SK-N-SH treated with all-trans-retinoic acid at 6 μM for 48 hours (cell line): ENCODE results near the gene CACNB3.

Experiments used
- ATAC-seq: fragments of 200-7000 bp; cut with Tn5 transposase; 3 replicates; pipeline ENCODE4 v1.9.1; 2020; ENCODE audit warnings: mild to moderate bottlenecking, moderate library complexity
- ARNTL ChIP-seq: fragments of 450-650 bp; formaldehyde crosslinking; IDR thresholded peaks from 2 replicates; pipeline ENCODE4 v1.5.0; 2020; ENCODE audit warnings: low read depth, mild to moderate bottlenecking, moderate library complexity, borderline replicate concordance
- BACH2 ChIP-seq: fragments of 250-450 bp; sonication (Bioruptor Pico); IDR thresholded peaks from 2 replicates; pipeline ENCODE4 v1.9.0; 2021; ENCODE audit warnings: mild to moderate bottlenecking, borderline replicate concordance
- CSDC2 ChIP-seq: fragments of 250-450 bp; sonication (Bioruptor Pico); IDR thresholded peaks from 2 replicates; pipeline ENCODE4 v1.5.0; 2020; ENCODE audit warnings: mild to moderate bottlenecking, moderate library complexity
- ESRRG ChIP-seq: fragments of 250-450 bp; sonication (Bioruptor Pico); IDR thresholded peaks from 2 replicates; pipeline ENCODE4 v1.6.1; 2021; ENCODE audit warnings: mild to moderate bottlenecking
- GLIS3 ChIP-seq: fragments of 250-450 bp; sonication (Bioruptor Pico); IDR thresholded peaks from 2 replicates; pipeline ENCODE4 v1.5.0; 2020; ENCODE audit warnings: mild to moderate bottlenecking, moderate library complexity
- ISL1 ChIP-seq: fragments of 250-450 bp; sonication (Bioruptor Pico); IDR thresholded peaks from 2 replicates; pipeline ENCODE4 v2.1.2; 2022; ENCODE audit warnings: mild to moderate bottlenecking, moderate library complexity
- OSR1 ChIP-seq: fragments of 250-450 bp; sonication (Bioruptor Pico); IDR thresholded peaks from 2 replicates; pipeline ENCODE4 v1.8.0; 2022; ENCODE audit warnings: moderate library complexity, mild to moderate bottlenecking, inconsistent platforms
- PPARA ChIP-seq: fragments of 250-450 bp; sonication (Bioruptor Pico); IDR thresholded peaks from 2 replicates; pipeline ENCODE4 v1.5.0; 2020; ENCODE audit warnings: mild to moderate bottlenecking, borderline replicate concordance
- RARB ChIP-seq: fragments of 250-450 bp; sonication (Bioruptor Pico); IDR thresholded peaks from 2 replicates; pipeline ENCODE4 v1.8.0; 2021; ENCODE audit warnings: mild to moderate bottlenecking, moderate library complexity
- SNAI2 ChIP-seq: fragments of 250-450 bp; sonication (Bioruptor Pico); IDR thresholded peaks from 2 replicates; pipeline ENCODE4 v1.5.0; 2020; ENCODE audit warnings: mild to moderate bottlenecking, moderate library complexity
- TCF4 ChIP-seq: fragments of 250-450 bp; sonication (Bioruptor Pico); IDR thresholded peaks from 2 replicates; pipeline ENCODE4 v1.8.0; 2021; ENCODE audit warnings: mild to moderate bottlenecking, moderate library complexity, borderline replicate concordance
- TOX ChIP-seq: fragments of 250-450 bp; sonication (Bioruptor Pico); IDR thresholded peaks from 2 replicates; pipeline ENCODE4 v1.8.0; 2021; ENCODE audit warnings: mild to moderate bottlenecking, moderate library complexity, borderline replicate concordance
- ZC3H10 ChIP-seq: fragments of 250-450 bp; sonication (Bioruptor Pico); IDR thresholded peaks from 2 replicates; pipeline ENCODE4 v1.5.1; 2021; ENCODE audit warnings: mild to moderate bottlenecking, moderate library complexity
- ZFP3 ChIP-seq: fragments of 250-450 bp; sonication (Bioruptor Pico); IDR thresholded peaks from 2 replicates; pipeline ENCODE4 v1.5.0; 2020; ENCODE audit warnings: mild to moderate bottlenecking, moderate library complexity
- ZFP30 ChIP-seq: fragments of 450-650 bp; formaldehyde crosslinking; IDR thresholded peaks from 2 replicates; pipeline ENCODE4 v1.5.0; 2022; ENCODE audit warnings: mild to moderate bottlenecking, moderate library complexity
- ZNF565 ChIP-seq: fragments of 450-650 bp; formaldehyde crosslinking; conservative IDR thresholded peaks from 2 replicates; pipeline ENCODE4 v1.5.0; 2020; ENCODE audit warnings: low read depth, mild to moderate bottlenecking, moderate library complexity
- ZNF70 ChIP-seq: fragments of 450-650 bp; formaldehyde crosslinking; IDR thresholded peaks from 2 replicates; pipeline ENCODE4 v1.5.0; 2020; ENCODE audit warnings: mild to moderate bottlenecking, moderate library complexity
- TF ChIP-seq, protein P1 (sequence below): fragments of 250-450 bp; sonication (Bioruptor Pico); IDR thresholded peaks from 2 replicates; pipeline ENCODE4 v1.5.1; 2021; ENCODE audit warnings: mild to moderate bottlenecking, moderate library complexity
- TF ChIP-seq, protein P2 (sequence below): fragments of 250-450 bp; sonication (Bioruptor Pico); IDR thresholded peaks from 2 replicates; pipeline ENCODE4 v1.8.0; 2021; ENCODE audit warnings: low read depth, mild to moderate bottlenecking, moderate library complexity, borderline replicate concordance
- TF ChIP-seq, protein P3 (sequence below): fragments of 250-450 bp; sonication (Bioruptor Pico); IDR thresholded peaks from 2 replicates; pipeline ENCODE4 v1.8.0; 2020; ENCODE audit warnings: mild to moderate bottlenecking, moderate library complexity, borderline replicate concordance
- TF ChIP-seq, protein P4 (sequence below): fragments of 250-450 bp; sonication (Bioruptor Pico); IDR thresholded peaks from 2 replicates; pipeline ENCODE4 v1.5.1; 2020; ENCODE audit warnings: low read depth, mild to moderate bottlenecking, moderate library complexity

Gene CACNB3

DNA sequence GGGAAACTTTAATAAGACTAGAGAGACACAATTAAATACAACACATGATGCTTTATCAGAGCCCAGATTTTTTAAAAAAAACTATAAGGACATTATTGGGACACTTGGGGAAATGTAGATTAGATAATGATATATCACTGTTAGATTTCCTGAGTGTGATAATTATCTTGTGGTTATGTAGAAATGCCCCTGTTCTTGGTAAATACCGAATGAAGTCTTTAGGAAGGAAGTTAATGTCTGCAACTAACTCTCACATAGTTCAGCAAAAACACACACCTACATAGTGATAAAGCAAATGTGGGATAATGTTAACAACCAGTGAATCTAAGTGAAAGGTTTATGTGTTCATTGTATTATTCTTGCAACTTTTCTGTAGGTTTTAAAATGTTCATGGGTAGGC, 14.6 kb upstream of the CACNB3 start:
- no peak for ATAC-seq
- no peak for TF ChIP-seq RARB (CRISPR knock-in tag)
- TF ChIP-seq ISL1 (CRISPR knock-in tag) = no peak
- no peak for TF ChIP-seq SNAI2 (CRISPR knock-in tag)
- TF ChIP-seq ZFP3 (CRISPR knock-in tag) = no peak
- no peak for TF ChIP-seq ZNF70
- no peak for TF ChIP-seq BACH2 (CRISPR knock-in tag)
- TF ChIP-seq ZC3H10 (CRISPR knock-in tag) = no peak
- TF ChIP-seq ZNF565 (CRISPR knock-in tag) = no peak
- no peak for TF ChIP-seq ESRRG
- TF ChIP-seq TOX (CRISPR knock-in tag) = no peak
- TF ChIP-seq, protein P1, sequence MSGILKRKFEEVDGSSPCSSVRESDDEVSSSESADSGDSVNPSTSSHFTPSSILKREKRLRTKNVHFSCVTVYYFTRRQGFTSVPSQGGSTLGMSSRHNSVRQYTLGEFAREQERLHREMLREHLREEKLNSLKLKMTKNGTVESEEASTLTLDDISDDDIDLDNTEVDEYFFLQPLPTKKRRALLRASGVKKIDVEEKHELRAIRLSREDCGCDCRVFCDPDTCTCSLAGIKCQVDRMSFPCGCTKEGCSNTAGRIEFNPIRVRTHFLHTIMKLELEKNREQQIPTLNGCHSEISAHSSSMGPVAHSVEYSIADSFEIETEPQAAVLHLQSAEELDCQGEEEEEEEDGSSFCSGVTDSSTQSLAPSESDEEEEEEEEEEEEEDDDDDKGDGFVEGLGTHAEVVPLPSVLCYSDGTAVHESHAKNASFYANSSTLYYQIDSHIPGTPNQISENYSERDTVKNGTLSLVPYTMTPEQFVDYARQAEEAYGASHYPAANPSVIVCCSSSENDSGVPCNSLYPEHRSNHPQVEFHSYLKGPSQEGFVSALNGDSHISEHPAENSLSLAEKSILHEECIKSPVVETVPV (CRISPR knock-in tag) = no peak
- no peak for TF ChIP-seq ZFP30 (CRISPR knock-in tag)
- TF ChIP-seq, protein P2, sequence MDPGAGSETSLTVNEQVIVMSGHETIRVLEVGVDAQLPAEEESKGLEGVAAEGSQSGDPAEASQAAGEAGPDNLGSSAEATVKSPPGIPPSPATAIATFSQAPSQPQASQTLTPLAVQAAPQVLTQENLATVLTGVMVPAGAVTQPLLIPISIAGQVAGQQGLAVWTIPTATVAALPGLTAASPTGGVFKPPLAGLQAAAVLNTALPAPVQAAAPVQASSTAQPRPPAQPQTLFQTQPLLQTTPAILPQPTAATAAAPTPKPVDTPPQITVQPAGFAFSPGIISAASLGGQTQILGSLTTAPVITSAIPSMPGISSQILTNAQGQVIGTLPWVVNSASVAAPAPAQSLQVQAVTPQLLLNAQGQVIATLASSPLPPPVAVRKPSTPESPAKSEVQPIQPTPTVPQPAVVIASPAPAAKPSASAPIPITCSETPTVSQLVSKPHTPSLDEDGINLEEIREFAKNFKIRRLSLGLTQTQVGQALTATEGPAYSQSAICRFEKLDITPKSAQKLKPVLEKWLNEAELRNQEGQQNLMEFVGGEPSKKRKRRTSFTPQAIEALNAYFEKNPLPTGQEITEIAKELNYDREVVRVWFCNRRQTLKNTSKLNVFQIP (CRISPR knock-in tag) = no peak
- TF ChIP-seq, protein P3, sequence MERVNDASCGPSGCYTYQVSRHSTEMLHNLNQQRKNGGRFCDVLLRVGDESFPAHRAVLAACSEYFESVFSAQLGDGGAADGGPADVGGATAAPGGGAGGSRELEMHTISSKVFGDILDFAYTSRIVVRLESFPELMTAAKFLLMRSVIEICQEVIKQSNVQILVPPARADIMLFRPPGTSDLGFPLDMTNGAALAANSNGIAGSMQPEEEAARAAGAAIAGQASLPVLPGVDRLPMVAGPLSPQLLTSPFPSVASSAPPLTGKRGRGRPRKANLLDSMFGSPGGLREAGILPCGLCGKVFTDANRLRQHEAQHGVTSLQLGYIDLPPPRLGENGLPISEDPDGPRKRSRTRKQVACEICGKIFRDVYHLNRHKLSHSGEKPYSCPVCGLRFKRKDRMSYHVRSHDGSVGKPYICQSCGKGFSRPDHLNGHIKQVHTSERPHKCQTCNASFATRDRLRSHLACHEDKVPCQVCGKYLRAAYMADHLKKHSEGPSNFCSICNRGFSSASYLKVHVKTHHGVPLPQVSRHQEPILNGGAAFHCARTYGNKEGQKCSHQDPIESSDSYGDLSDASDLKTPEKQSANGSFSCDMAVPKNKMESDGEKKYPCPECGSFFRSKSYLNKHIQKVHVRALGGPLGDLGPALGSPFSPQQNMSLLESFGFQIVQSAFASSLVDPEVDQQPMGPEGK (CRISPR knock-in tag) = no peak
- TF ChIP-seq, protein P4, sequence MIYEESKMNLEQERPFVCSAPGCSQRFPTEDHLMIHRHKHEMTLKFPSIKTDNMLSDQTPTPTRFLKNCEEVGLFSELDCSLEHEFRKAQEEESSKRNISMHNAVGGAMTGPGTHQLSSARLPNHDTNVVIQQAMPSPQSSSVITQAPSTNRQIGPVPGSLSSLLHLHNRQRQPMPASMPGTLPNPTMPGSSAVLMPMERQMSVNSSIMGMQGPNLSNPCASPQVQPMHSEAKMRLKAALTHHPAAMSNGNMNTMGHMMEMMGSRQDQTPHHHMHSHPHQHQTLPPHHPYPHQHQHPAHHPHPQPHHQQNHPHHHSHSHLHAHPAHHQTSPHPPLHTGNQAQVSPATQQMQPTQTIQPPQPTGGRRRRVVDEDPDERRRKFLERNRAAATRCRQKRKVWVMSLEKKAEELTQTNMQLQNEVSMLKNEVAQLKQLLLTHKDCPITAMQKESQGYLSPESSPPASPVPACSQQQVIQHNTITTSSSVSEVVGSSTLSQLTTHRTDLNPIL (CRISPR knock-in tag) = no peak
- TF ChIP-seq CSDC2 (CRISPR knock-in tag) = no peak

DNA sequence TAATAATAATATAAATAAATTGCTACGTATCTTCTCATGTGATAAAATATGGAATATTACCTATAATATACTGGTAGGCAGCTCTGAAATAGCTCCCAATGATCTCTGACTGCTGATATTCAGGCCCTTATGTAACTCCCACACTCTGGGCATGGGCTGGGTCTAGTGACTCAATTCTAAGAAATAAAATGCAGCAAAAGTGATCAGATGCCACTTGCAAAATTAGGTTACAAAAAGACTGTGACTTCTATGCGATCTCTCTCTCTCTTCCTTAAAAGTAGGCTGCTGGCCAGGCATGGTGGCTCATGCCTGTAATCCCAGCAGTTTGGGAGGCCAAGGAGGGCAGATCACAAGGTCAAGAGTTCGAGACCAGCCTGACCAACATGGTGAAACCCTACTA, 10.3 kb upstream of the CACNB3 start:
- ATAC-seq = no peak
- TF ChIP-seq, protein P4 (CRISPR knock-in tag) = no peak
- TF ChIP-seq, protein P1 (CRISPR knock-in tag) = no peak
- TF ChIP-seq RARB (CRISPR knock-in tag) (no peak), ISL1 (CRISPR knock-in tag) (no peak), OSR1 (CRISPR knock-in tag) (no peak), ZNF565 (CRISPR knock-in tag) (no peak), ARNTL (CRISPR knock-in tag) (no peak), TCF4 (CRISPR knock-in tag) (no peak), ZNF70 (no peak), CSDC2 (CRISPR knock-in tag) (no peak), ZC3H10 (CRISPR knock-in tag) (no peak), TOX (CRISPR knock-in tag) (no peak), ZFP3 (CRISPR knock-in tag) (no peak), GLIS3 (no peak), ESRRG (no peak), PPARA (CRISPR knock-in tag) (no peak)
- TF ChIP-seq, protein P2 (CRISPR knock-in tag) = no peak
- TF ChIP-seq, all 23 proteins: peak for 0
